ENCODE measurements around the gene PCDH15. TPM values are rescaled to one million over a fixed set of nuclear protein-coding genes. Genes with fewer than 3 reads are reported as not detected.
A peak's percentile ranks its signal among the peaks of the same experiment; 100 is the strongest.

The PCDH15 gene
- total and polyA plus RNA-seq, 2 of the 13 experiments (the other 11 are each of a cell fraction or from before 2014, with no cell fraction given) = not detected

DNA sequence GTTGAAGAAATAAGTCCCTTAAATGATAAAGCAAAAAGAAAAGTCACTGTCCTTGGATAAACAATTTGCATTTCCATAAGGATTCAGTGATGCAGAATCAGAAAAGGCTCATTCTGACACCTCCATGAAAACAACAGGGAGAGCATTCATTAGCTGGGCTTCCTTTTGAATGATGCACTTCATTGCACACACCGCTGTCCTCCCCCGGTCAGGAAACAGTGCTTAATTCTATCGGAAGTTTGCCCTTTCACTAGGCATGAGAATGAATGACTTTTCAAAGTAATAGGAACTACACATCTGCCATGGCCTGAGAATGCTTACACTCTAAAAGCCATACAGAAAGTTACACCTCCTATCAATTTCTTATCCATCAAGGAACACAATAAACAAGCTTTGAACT lies 4.2 kb downstream of the PCDH15 start (continued):
- TF ChIP-seq MZF1 (CRISPR knock-in tag; IDR thresholded peaks at IDR 0.05; ENCODE audit: borderline replicate concordance) = no peak
- no peak for TF ChIP-seq HNF4A (CRISPR knock-in tag; IDR thresholded peaks at IDR 0.05)
- no peak for TF ChIP-seq BHLHE40 (IDR thresholded peaks at IDR 0.05; ENCODE audit: low read length)
- TF ChIP-seq DNMT1 (CRISPR knock-in tag; IDR thresholded peaks at IDR 0.05) = no peak

DNA sequence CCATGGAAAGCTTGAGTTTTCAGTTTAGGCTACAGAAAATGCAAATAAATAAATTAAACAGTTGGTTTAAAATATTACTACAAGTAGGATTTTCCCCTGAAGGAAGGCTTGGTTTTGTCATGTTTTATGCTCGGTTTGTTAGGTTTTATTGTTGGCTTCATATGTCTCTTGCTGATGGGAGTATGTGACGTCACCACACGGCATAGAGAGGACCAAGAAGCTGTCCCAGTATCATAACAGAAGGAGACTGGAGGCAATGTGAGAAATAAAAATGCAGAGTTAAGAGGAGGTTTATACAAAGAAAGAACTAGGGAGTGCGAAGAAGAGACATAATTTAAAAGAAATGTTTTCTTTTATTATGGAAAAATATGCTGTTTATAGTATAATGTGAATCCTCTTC lies 24.4 kb downstream of the PCDH15 start:
- WGBS (ENCODE audit: low lambda C conversion rate) = under 1% methylated on average over 4 of the region's 4 CpGs
- H3K4me2 ChIP-seq (ENCODE audit: low read depth, low read length) = no peak overlapping the region
- no peaks in the 10 kb centered on the region for H4K20me1 ChIP-seq (ENCODE audit: insufficient read depth, low read length)
- no peaks in the 10 kb centered on the region for H3K36me3 ChIP-seq (replicated peaks in 1 of 2; ENCODE audit: control insufficient read depth in 1 of 2, insufficient read depth in 2 of 2, low read length in 2 of 2)
- H3K27ac ChIP-seq (ENCODE audit: extremely low read length, insufficient read depth, low read length) = no peak overlapping the region
- CTCF ChIA-PET (ENCODE audit: low intra/inter-chr PET ratio, low total read pairs) = no interaction called here
- ATAC-seq = no peak
- no peak for FAIRE-seq
- H3K9me3 ChIP-seq (ENCODE audit: low read length) = no peaks in the 10 kb centered on the region
- H3K4me3 ChIP-seq (replicated peaks in 1 of 3; ENCODE audit: insufficient read depth in 1 of 3, low read depth in 2 of 3, low read length in 3 of 3) = no peak overlapping the region
- no peak overlapping the region for H2AFZ ChIP-seq (ENCODE audit: low read length)
- no peaks in the 10 kb centered on the region for H3K79me2 ChIP-seq (ENCODE audit: insufficient read depth, low read length)
- TF ChIP-seq CREB1 (IDR thresholded peaks at IDR 0.05) (peak; percentile 97), CREB1 (CRISPR knock-in tag; IDR thresholded peaks at IDR 0.05) (no peak), ATF7 (IDR thresholded peaks at IDR 0.05) (peak; percentile 89), ATF7 (CRISPR knock-in tag; IDR thresholded peaks at IDR 0.05) (no peak), SATB2 (CRISPR knock-in tag; IDR thresholded peaks at IDR 0.05) (no peak)
- H3K9ac ChIP-seq (ENCODE audit: insufficient read depth, low read depth, low read length) = no peak overlapping the region
- no peaks in the 10 kb centered on the region for H3K4me1 ChIP-seq (ENCODE audit: insufficient read depth, low read length)
- in situ Hi-C loops (cut with HindIII; ENCODE audit: extremely low pct_ligation_motif_present, low pct_unique_long_range_greater_than_20kb) (no loop called here), intact Hi-C loops (cut with micrococcal nuclease; ENCODE audit: unreplicated experiment) (no loop called here)
- POLR2A ChIA-PET = no interaction called here
- no peak for DNase-seq (ENCODE audit: low spot score)
- H3K27me3 ChIP-seq (ENCODE audit: control insufficient read depth in 1 of 2, insufficient read depth in 2 of 2, low read length in 2 of 2) = no peaks in the 10 kb centered on the region
- BruUV-seq (replicated peaks) = no TSS peak

DNA sequence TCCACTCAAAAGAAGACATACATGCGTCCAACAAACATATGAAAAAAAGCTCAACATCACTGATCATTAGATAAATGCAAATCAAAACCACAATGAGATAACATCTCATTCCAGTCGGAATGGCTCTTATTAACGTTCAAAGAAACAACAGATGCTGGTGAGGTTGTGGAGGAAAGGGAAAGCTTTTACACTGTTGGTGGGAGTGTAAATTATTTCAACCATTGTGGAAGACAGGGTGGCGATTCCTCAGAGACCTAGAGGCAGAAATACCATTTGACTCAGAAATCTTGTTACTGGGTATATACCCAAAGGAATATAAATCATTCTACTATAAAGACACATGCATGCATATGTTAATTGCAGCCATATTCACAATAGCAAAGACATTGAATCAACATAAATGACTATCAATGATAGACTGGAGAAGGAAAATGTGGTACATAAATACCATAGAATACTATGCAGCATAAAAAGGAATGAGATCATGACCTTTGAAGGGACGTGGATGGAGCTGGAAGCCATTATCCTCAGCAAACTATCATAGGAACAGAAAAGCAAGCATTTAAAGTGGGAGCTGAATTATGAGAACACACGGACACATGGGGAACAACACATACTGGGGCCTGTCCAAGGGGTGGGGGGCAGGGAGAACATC lies 28.4 kb downstream of the PCDH15 start:
- no peak overlapping the region for H2AFZ ChIP-seq (ENCODE audit: low read length)
- H3K27me3 ChIP-seq (ENCODE audit: control insufficient read depth in 1 of 2, insufficient read depth in 2 of 2, low read length in 2 of 2) = no peaks in the 10 kb centered on the region
- no peaks in the 10 kb centered on the region for H3K4me1 ChIP-seq (ENCODE audit: insufficient read depth, low read length)
- CTCF ChIA-PET (ENCODE audit: low intra/inter-chr PET ratio, low total read pairs) = no interaction called here
- no peaks in the 10 kb centered on the region for H3K9me3 ChIP-seq (ENCODE audit: low read length)
- no peak overlapping the region for H3K4me2 ChIP-seq (ENCODE audit: low read depth, low read length)
- DNase-seq (ENCODE audit: low spot score) (no peak), FAIRE-seq (no peak), ATAC-seq (no peak)
- in situ Hi-C loops (cut with HindIII; ENCODE audit: extremely low pct_ligation_motif_present, low pct_unique_long_range_greater_than_20kb) (no loop called here), intact Hi-C loops (cut with micrococcal nuclease; ENCODE audit: unreplicated experiment) (no loop called here)
- no peaks in the 10 kb centered on the region for H4K20me1 ChIP-seq (ENCODE audit: insufficient read depth, low read length)
- WGBS (ENCODE audit: low lambda C conversion rate) = 0% methylated on average over 6 of the region's 6 CpGs
- H3K79me2 ChIP-seq (ENCODE audit: insufficient read depth, low read length) = no peaks in the 10 kb centered on the region
- TF ChIP-seq ZFP62 (CRISPR knock-in tag; IDR thresholded peaks at IDR 0.05) (no peak), GZF1 (CRISPR knock-in tag; IDR thresholded peaks at IDR 0.05) (no peak)
- no TSS peak for BruUV-seq (replicated peaks)
- H3K36me3 ChIP-seq (replicated peaks in 1 of 2; ENCODE audit: control insufficient read depth in 1 of 2, insufficient read depth in 2 of 2, low read length in 2 of 2) = no peaks in the 10 kb centered on the region
- no peak overlapping the region for H3K9ac ChIP-seq (ENCODE audit: insufficient read depth, low read depth, low read length)
- POLR2A ChIA-PET = no interaction called here
- no peak overlapping the region for H3K4me3 ChIP-seq (replicated peaks in 1 of 3; ENCODE audit: insufficient read depth in 1 of 3, low read depth in 2 of 3, low read length in 3 of 3)
- no peak overlapping the region for H3K27ac ChIP-seq (ENCODE audit: extremely low read length, insufficient read depth, low read length)

Data from HepG2 (cell line).